K562 (cell line): ENCODE data around the gene EGR1. TPM values are rescaled to one million over a fixed set of nuclear protein-coding genes. Genes with fewer than 3 reads are reported as not detected.

ENCODE experiments used
- BHLHE40 ChIP-seq: IDR thresholded peaks from 2 replicates; pipeline ENCODE4 v1.6.1; 2011; ENCODE audit warnings: low read length, improper control_type of control experiment
- FOXK2 ChIP-seq, 2 experiments: fragments of 450-650 bp; IDR thresholded peaks in 1 of 2; conservative IDR thresholded peaks in 1 of 2; 2 replicates each; pipeline ENCODE4 v1.6.1; 2016; ENCODE audit warnings: low read depth in 2 of 2, mild to moderate bottlenecking in 1 of 2
- MAFG ChIP-seq: fragments of 450-650 bp; conservative IDR thresholded peaks from 2 replicates; pipeline ENCODE4 v1.6.1; 2016; ENCODE audit warnings: missing genetic modification characterization, missing compliant biosample characterization
- SMAD4 ChIP-seq: fragments of 250-450 bp; sonication (Bioruptor Pico); conservative IDR thresholded peaks from 2 replicates; pipeline ENCODE4 v1.8.0; 2021; ENCODE audit warnings: inconsistent platforms, mild to moderate bottlenecking, moderate library complexity
- SMARCA4 ChIP-seq: fragments of 450-650 bp; IDR thresholded peaks from 2 replicates; pipeline ENCODE4 v1.6.1; 2016
- SMARCC2 ChIP-seq: fragments of 450-650 bp; IDR thresholded peaks from 2 replicates; pipeline ENCODE4 v1.6.1; 2017; ENCODE audit warnings: antibody characterized with exemption, moderate library complexity, mild to moderate bottlenecking, low read depth
- ZBTB1 ChIP-seq: sonication (generic); formaldehyde crosslinking; IDR thresholded peaks from 2 replicates; pipeline ENCODE4 v1.8.1; 2023; ENCODE audit warnings: missing genetic modification reagents, low read depth, mild to moderate bottlenecking, borderline replicate concordance
- ZBTB7A ChIP-seq: IDR thresholded peaks from 2 replicates; pipeline ENCODE4 v1.6.1; 2011; ENCODE audit warnings: low read depth, mild to moderate bottlenecking, low read length, moderate library complexity, borderline replicate concordance; ENCODE audit not compliant: control insufficient read depth
- ZNF41 ChIP-seq: fragments of 250-450 bp; sonication (Bioruptor Pico); conservative IDR thresholded peaks from 2 replicates; pipeline ENCODE4 v1.4.0; 2020; ENCODE audit warnings: mild to moderate bottlenecking
- ZNF766 ChIP-seq: fragments of 200-800 bp; sonication (Bioruptor generic); conservative IDR thresholded peaks from 2 replicates; pipeline ENCODE4 v1.6.1; 2016; ENCODE audit warnings: missing genetic modification characterization, missing compliant biosample characterization
- polyA plus RNA-seq, 8 experiments: library from polyadenylated mRNA; depleted of rRNA in 4 of 8; stranded (reverse) in 5 of 8; unstranded in 3 of 8; fragments of >200 nt; fragmentation: Nextera tagmentation in 2 of 8; fragmentation: Illumina TruSeq in 1 of 8; extraction: Ambion mirVana in 2 of 8; extraction: Trizol in 1 of 8; gene quantifications; 2 replicates each; pipeline versions ENCODE4 v1.2.1 to v1.2.3, GENCODE V29; 2011 to 2014; ENCODE audit warnings: inconsistent platforms in 1 of 8, missing spikeins in 1 of 8
- total RNA-seq, 7 experiments: library from RNA; depleted of rRNA in 6 of 7; stranded (reverse); fragments of >200 nt in 6 of 7; fragmentation: Illumina TruSeq in 2 of 7; extraction: Trizol in 2 of 7; gene quantifications; 2 replicates each; pipeline versions ENCODE4 v1.2.1 to v1.2.3, GENCODE V29; 2011 to 2021; ENCODE audit warnings: low replicate concordance in 1 of 7
- TF ChIP-seq, protein P1 (sequence below): sonication (generic); formaldehyde crosslinking; IDR thresholded peaks from 2 replicates; pipeline ENCODE4 v1.8.1; 2023; ENCODE audit warnings: mild to moderate bottlenecking, missing genetic modification reagents
- TF ChIP-seq, protein P2 (sequence below): fragments of 450-650 bp; IDR thresholded peaks from 2 replicates; pipeline ENCODE4 v1.6.1; 2016
- TF ChIP-seq, protein P3 (sequence below): fragments of 450-650 bp; IDR thresholded peaks from 2 replicates; pipeline ENCODE4 v1.6.1; 2016; ENCODE audit warnings: mild to moderate bottlenecking, moderate library complexity

Gene EGR1
- total and polyA plus RNA-seq, 9 of the 15 experiments (the other 6 are each of a cell fraction or from before 2014, with no cell fraction given), result 1.3 to 132 (median 21.5) TPM

DNA sequence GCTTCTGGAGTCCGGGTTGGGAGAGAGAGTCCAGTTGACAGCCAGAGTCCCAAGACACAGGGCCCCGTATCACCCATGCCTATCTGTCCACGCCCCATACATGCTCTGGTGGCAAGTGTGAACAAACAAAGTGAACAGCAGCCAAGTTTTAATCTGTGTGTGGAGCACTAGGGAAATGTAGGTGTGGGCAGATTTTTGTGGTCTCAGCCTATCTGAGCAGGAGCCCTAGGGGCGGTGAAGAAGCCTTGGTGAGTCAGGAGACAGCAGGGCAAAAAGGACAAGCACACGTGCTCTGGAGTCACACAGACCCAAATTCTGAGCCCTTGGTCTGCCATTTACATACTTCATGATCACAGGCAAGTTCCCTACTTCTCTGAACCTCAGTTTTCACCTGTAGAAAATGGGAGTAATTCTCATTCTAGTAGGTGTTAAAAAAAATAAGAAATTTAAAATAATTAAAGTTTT is 23.2 kb downstream of the EGR1 start (continued):
- TF ChIP-seq, protein P1, sequence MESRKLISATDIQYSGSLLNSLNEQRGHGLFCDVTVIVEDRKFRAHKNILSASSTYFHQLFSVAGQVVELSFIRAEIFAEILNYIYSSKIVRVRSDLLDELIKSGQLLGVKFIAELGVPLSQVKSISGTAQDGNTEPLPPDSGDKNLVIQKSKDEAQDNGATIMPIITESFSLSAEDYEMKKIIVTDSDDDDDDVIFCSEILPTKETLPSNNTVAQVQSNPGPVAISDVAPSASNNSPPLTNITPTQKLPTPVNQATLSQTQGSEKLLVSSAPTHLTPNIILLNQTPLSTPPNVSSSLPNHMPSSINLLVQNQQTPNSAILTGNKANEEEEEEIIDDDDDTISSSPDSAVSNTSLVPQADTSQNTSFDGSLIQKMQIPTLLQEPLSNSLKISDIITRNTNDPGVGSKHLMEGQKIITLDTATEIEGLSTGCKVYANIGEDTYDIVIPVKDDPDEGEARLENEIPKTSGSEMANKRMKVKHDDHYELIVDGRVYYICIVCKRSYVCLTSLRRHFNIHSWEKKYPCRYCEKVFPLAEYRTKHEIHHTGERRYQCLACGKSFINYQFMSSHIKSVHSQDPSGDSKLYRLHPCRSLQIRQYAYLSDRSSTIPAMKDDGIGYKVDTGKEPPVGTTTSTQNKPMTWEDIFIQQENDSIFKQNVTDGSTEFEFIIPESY, result no peak
- TF ChIP-seq ZNF766 (CRISPR knock-in tag), result peak; percentile 77
- TF ChIP-seq, protein P2, sequence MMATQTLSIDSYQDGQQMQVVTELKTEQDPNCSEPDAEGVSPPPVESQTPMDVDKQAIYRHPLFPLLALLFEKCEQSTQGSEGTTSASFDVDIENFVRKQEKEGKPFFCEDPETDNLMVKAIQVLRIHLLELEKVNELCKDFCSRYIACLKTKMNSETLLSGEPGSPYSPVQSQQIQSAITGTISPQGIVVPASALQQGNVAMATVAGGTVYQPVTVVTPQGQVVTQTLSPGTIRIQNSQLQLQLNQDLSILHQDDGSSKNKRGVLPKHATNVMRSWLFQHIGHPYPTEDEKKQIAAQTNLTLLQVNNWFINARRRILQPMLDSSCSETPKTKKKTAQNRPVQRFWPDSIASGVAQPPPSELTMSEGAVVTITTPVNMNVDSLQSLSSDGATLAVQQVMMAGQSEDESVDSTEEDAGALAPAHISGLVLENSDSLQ, result 0 out of 2 replicates have a peak, but pooled peaks have one; percentile 23
- TF ChIP-seq ZBTB7A, result no peak; the same call in 1 of the 2 replicates
- peak; percentile 40; the same call in 1 of the 2 replicates for TF ChIP-seq SMARCA4
- TF ChIP-seq ZBTB1 (CRISPR knock-in tag), result no peak
- 0 out of 2 replicates have a peak, but pooled peaks have one; percentile 19 for TF ChIP-seq MAFG (tag)
- TF ChIP-seq SMARCC2, result 0 out of 2 replicates have a peak, but pooled peaks have one; percentile 13
- TF ChIP-seq SMAD4, result peak; percentile 34; the same call in 1 of the 2 replicates
- peak; percentile 90 for TF ChIP-seq BHLHE40
- TF ChIP-seq FOXK2 (conservative IDR thresholded peaks at IDR 0.05 in 1 of 2, IDR thresholded peaks at IDR 0.05 in 1 of 2; ENCODE audit: low read depth in 2 of 2), result peak; percentile 51 to 60; a peak in 2 of 4 replicates
- TF ChIP-seq, protein P3, sequence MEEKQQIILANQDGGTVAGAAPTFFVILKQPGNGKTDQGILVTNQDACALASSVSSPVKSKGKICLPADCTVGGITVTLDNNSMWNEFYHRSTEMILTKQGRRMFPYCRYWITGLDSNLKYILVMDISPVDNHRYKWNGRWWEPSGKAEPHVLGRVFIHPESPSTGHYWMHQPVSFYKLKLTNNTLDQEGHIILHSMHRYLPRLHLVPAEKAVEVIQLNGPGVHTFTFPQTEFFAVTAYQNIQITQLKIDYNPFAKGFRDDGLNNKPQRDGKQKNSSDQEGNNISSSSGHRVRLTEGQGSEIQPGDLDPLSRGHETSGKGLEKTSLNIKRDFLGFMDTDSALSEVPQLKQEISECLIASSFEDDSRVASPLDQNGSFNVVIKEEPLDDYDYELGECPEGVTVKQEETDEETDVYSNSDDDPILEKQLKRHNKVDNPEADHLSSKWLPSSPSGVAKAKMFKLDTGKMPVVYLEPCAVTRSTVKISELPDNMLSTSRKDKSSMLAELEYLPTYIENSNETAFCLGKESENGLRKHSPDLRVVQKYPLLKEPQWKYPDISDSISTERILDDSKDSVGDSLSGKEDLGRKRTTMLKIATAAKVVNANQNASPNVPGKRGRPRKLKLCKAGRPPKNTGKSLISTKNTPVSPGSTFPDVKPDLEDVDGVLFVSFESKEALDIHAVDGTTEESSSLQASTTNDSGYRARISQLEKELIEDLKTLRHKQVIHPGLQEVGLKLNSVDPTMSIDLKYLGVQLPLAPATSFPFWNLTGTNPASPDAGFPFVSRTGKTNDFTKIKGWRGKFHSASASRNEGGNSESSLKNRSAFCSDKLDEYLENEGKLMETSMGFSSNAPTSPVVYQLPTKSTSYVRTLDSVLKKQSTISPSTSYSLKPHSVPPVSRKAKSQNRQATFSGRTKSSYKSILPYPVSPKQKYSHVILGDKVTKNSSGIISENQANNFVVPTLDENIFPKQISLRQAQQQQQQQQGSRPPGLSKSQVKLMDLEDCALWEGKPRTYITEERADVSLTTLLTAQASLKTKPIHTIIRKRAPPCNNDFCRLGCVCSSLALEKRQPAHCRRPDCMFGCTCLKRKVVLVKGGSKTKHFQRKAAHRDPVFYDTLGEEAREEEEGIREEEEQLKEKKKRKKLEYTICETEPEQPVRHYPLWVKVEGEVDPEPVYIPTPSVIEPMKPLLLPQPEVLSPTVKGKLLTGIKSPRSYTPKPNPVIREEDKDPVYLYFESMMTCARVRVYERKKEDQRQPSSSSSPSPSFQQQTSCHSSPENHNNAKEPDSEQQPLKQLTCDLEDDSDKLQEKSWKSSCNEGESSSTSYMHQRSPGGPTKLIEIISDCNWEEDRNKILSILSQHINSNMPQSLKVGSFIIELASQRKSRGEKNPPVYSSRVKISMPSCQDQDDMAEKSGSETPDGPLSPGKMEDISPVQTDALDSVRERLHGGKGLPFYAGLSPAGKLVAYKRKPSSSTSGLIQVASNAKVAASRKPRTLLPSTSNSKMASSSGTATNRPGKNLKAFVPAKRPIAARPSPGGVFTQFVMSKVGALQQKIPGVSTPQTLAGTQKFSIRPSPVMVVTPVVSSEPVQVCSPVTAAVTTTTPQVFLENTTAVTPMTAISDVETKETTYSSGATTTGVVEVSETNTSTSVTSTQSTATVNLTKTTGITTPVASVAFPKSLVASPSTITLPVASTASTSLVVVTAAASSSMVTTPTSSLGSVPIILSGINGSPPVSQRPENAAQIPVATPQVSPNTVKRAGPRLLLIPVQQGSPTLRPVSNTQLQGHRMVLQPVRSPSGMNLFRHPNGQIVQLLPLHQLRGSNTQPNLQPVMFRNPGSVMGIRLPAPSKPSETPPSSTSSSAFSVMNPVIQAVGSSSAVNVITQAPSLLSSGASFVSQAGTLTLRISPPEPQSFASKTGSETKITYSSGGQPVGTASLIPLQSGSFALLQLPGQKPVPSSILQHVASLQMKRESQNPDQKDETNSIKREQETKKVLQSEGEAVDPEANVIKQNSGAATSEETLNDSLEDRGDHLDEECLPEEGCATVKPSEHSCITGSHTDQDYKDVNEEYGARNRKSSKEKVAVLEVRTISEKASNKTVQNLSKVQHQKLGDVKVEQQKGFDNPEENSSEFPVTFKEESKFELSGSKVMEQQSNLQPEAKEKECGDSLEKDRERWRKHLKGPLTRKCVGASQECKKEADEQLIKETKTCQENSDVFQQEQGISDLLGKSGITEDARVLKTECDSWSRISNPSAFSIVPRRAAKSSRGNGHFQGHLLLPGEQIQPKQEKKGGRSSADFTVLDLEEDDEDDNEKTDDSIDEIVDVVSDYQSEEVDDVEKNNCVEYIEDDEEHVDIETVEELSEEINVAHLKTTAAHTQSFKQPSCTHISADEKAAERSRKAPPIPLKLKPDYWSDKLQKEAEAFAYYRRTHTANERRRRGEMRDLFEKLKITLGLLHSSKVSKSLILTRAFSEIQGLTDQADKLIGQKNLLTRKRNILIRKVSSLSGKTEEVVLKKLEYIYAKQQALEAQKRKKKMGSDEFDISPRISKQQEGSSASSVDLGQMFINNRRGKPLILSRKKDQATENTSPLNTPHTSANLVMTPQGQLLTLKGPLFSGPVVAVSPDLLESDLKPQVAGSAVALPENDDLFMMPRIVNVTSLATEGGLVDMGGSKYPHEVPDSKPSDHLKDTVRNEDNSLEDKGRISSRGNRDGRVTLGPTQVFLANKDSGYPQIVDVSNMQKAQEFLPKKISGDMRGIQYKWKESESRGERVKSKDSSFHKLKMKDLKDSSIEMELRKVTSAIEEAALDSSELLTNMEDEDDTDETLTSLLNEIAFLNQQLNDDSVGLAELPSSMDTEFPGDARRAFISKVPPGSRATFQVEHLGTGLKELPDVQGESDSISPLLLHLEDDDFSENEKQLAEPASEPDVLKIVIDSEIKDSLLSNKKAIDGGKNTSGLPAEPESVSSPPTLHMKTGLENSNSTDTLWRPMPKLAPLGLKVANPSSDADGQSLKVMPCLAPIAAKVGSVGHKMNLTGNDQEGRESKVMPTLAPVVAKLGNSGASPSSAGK, result peak; percentile 92
- no peak for TF ChIP-seq ZNF41 (CRISPR knock-in tag)
